Fibroblast of gingiva (primary cell): Measurements from ENCODE around the gene KRTAP12-3.
"Not testable (repeated sequence)": the region's sequence is repeated elsewhere in the genome, so short reads cannot be mapped to it uniquely, and the experiment has no call there.

Experiments
- DNase-seq: peaks from one replicate; pipeline ENCODE4 v3.0.0-alpha.2; 2011; ENCODE audit warnings: low read depth

The KRTAP12-3 gene

GRCh38 chr21:44627181-44627822, 30.4 kb upstream of the KRTAP12-3 start:
- not testable (repeated sequence) for DNase-seq

GRCh38 chr21:44627831-44628233, 29.9 kb upstream of the KRTAP12-3 start:
- not testable (repeated sequence) for DNase-seq

GRCh38 chr21:44628707-44629391, 28.9 kb upstream of the KRTAP12-3 start:
- no peak for DNase-seq

- no peak for DNase-seq
These were observed 27.3 kb upstream of the KRTAP12-3 start for GRCh38 chr21:44630440-44630839.

GRCh38 chr21:44632067-44632466, 25.7 kb upstream of the KRTAP12-3 start:
- no peak for DNase-seq

GRCh38 chr21:44636209-44637017, 21.3 kb upstream of the KRTAP12-3 start:
- no peak for DNase-seq

- DNase-seq = no peak
These were observed 20.5 kb upstream of the KRTAP12-3 start, which contains the start of gene KRTAP10-10 for GRCh38 chr21:44637018-44637850. Gene KRTAP10-10 (plus strand): TSS chr21:44637356. CDS start chr21:44637418, 62 bp downstream.

GRCh38 chr21:44637851-44638348, 19.8 kb upstream of the KRTAP12-3 start:
- not testable (repeated sequence) for DNase-seq

- not testable (repeated sequence) for DNase-seq
These were observed 19.0 kb upstream of the KRTAP12-3 start for GRCh38 chr21:44638506-44639330.

- DNase-seq = no peak
These were observed 18.4 kb upstream of the KRTAP12-3 start for GRCh38 chr21:44639331-44639655.

- no peak for DNase-seq
These were observed 17.0 kb upstream of the KRTAP12-3 start for GRCh38 chr21:44640761-44641160.

- DNase-seq = no peak
These were observed 13.9 kb upstream of the KRTAP12-3 start for GRCh38 chr21:44643741-44644310.

GRCh38 chr21:44644878-44645277, 12.9 kb upstream of the KRTAP12-3 start:
- no peak for DNase-seq

- DNase-seq = not testable (repeated sequence)
These were observed 11.1 kb upstream of the KRTAP12-3 start, which contains the start of gene KRTAP10-11 for GRCh38 chr21:44646366-44647221. Gene KRTAP10-11 (plus strand): TSS chr21:44646414. CDS start chr21:44646459, 45 bp downstream.

- no peak for DNase-seq
These were observed 10.5 kb upstream of the KRTAP12-3 start for GRCh38 chr21:44647222-44647552.

GRCh38 chr21:44648557-44649311, 9.0 kb upstream of the KRTAP12-3 start:
- no peak for DNase-seq

- no peak for DNase-seq
These were observed 8.1 kb upstream of the KRTAP12-3 start for GRCh38 chr21:44649521-44650100.

- no peak for DNase-seq
These were observed 7.3 kb upstream of the KRTAP12-3 start for GRCh38 chr21:44650265-44650972.
